Subcutaneous abdominal adipose tissue (tissue), 5 donors: Measurements from ENCODE around the gene ROR1.

ENCODE experiments used
- H3K27ac ChIP-seq: one replicate; pipeline ENCODE4 v1.7.0; 2013; ENCODE audit warnings: low read depth, mild to moderate bottlenecking, inconsistent platforms, low read length, moderate library complexity
- H3K27me3 ChIP-seq, 5 donors: one replicate each; pipeline ENCODE4 v1.7.0; 2013; ENCODE audit warnings: low read length in 5 of 5, inconsistent platforms in 1 of 5; ENCODE audit not compliant: control insufficient read depth in 5 of 5, insufficient read depth in 4 of 5
- H3K36me3 ChIP-seq, 5 donors: one replicate each; pipeline ENCODE4 v1.7.0; 2013; ENCODE audit warnings: low read length in 5 of 5; ENCODE audit not compliant: control insufficient read depth in 5 of 5, insufficient read depth in 5 of 5
- H3K4me1 ChIP-seq, 5 donors: one replicate each; pipeline ENCODE4 v1.7.0; 2013; ENCODE audit warnings: low read length in 5 of 5, mild to moderate bottlenecking in 3 of 5, moderate library complexity in 1 of 5; ENCODE audit not compliant: control insufficient read depth in 5 of 5, insufficient read depth in 5 of 5
- H3K4me3 ChIP-seq, 5 donors: one replicate each; pipeline ENCODE4 v1.7.0; 2013; ENCODE audit warnings: low read length in 5 of 5, low read depth in 1 of 5
- H3K9ac ChIP-seq, 5 donors: one replicate each; pipeline ENCODE4 v1.7.0; 2013; ENCODE audit warnings: low read length in 5 of 5, mild to moderate bottlenecking in 4 of 5, moderate library complexity in 3 of 5
- H3K9me3 ChIP-seq, 5 donors: one replicate each; pipeline ENCODE4 v1.7.0; 2013; ENCODE audit warnings: low read length in 5 of 5; ENCODE audit not compliant: control insufficient read depth in 5 of 5
- donor health status: healthy.
- donor health status: healthy.
- donor health status: healthy.
- donor health status: healthy.
- donor health status: healthy.

The ROR1 gene

DNA sequence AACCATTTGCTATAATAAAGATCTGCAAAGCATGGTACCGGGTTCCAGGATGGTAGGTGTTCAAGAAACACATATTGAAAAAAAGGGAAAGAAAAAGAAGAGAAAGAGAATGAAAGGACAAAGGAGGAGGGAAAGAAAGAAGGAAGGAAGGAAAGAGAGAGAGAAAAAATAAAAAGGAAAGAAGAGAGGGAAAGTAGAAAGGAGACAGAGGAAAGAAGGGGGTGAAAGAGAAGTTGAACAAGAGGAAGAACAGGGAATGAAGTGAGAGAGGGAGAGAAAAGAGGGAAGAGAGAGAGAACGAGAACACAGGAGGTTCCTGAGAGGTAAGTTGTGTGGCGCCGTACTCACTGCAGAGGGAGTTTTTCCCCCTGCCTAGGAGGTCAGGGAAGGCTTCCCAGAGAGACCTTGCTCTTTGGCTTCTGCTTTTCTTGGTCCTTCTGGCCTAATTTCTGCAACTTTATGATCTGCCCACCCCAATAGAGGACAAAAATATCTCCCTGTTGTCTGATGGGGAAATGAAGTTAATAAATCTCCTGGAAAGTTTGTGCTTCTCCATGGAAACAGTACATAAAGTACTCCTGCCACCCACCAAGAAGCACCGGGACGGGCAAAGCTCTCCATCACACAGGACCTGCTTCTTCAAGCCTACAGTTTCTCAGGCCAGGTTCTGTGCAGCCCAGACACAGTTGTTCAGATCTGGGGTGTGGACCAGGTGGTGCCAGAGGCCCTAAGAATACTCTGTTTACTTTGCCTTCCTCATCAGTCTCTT is 124.8 kb downstream of the ROR1 start:
- H3K9me3 ChIP-seq = no peaks in the 10 kb centered on the region
- peaks cover 0 to 6% (median 4%) of the 10 kb centered on the region in 5 donors for H3K4me1 ChIP-seq
- H3K9ac ChIP-seq = no peak overlapping the region
- H3K27ac ChIP-seq = no peak overlapping the region
- H3K36me3 ChIP-seq = no peaks in the 10 kb centered on the region
- H3K4me3 ChIP-seq = no peak overlapping the region
- H3K27me3 ChIP-seq = no peaks in the 10 kb centered on the region

DNA sequence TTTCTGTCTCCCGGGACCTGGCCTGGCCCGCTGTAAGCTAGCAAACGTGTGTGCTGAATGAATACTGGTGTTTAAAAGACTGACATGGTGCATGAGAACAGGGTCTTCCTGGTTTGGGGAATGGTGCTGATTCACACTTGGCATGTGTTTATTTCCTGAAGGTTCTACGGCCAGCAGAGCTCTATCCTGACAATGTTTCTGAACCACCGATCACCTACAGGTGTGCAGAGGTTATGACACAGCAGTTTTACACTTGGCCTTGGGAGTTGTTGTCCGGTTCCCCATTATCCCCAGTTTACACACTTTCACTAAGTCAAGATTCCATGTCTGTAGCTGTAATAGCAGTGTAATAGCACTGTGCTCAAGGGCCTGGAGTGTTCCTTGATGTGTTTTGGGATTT is 127.3 kb downstream of the ROR1 start:
- Histone ChIP-seq H3K9ac (no peak overlapping the region), H3K4me1 (peaks cover 0 to 5% (median 0%) of the 10 kb centered on the region in 5 donors), H3K4me3 (no peak overlapping the region), H3K36me3 (no peaks in the 10 kb centered on the region), H3K27ac (no peak overlapping the region), H3K27me3 (no peaks in the 10 kb centered on the region), H3K9me3 (no peaks in the 10 kb centered on the region)

DNA sequence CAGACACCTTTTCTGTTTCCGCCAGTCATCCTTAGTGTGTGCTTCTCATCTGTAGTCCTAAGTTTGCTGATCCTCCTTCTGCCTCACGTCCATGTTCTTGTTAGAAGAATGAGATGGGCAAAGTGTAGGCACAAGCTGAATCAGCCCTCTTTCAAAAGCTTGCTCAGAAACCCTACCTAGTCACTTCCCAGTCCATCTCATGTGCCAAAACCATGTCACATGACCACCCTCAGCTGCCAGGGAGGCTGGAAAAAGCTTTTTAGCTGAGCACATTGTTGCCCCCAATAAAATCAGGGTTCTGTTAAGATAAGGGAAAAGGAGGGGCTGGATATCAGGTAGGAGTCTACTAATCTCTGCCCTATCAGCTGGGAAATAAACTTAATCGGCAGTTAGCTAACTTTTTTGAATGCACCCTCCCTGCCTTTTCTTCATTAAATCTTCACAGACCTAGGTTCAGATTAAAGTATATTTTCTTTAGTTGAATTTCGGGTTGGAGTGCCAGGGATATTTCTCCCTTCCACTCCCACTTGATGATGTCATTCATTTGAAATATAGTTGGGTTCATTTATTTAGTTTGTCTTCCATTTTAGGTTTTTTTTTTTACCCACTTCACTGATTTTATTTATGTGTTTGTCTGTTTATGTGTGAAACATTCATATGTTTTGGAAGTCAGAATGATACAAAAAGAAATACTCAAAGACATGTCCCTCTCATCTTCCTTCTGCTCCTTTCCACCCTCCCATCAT is 129.2 kb downstream of the ROR1 start:
- H3K36me3 ChIP-seq = no peaks in the 10 kb centered on the region
- H3K9me3 ChIP-seq = no peaks in the 10 kb centered on the region
- H3K4me3 ChIP-seq = no peak overlapping the region
- H3K9ac ChIP-seq = no peak overlapping the region
- H3K27ac ChIP-seq = no peak overlapping the region
- H3K27me3 ChIP-seq = no peaks in the 10 kb centered on the region
- peaks cover 0 to 5% (median 3%) of the 10 kb centered on the region in 5 donors for H3K4me1 ChIP-seq

DNA sequence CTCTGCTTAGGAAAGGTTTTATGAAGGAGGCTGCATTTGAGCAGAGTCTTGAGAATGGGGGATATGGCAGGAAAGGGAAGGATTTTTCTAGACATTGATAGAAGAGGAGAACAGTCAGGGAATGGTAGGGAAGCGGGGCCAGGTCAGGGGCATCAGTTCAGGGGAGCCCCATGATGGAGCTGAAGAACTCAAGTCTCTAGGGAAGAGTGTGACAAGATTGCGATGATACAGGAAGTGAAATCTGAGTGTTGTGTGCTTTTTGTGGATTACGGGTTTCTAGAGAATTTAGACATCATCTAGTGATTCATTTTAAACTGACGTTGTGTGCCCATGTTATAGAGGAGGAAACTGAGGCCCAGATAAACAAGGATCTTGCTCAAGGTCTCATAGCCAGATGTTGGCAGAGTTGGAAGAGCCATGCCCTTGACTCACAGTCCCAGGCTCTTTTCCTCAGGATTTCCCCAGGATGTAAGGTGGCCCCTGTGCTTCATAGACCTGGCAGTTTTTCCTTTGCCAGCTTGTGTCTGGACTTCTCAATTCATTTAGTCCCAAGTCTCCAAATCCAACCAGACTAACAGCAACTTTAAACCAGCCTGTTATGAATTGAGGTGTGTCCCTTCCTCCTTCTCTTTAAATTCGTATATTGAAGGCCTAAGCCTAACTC is 130.3 kb downstream of the ROR1 start:
- Histone ChIP-seq H3K9me3 (no peaks in the 10 kb centered on the region), H3K4me3 (no peak overlapping the region), H3K27me3 (no peaks in the 10 kb centered on the region), H3K36me3 (no peaks in the 10 kb centered on the region), H3K9ac (no peak overlapping the region), H3K27ac (no peak overlapping the region), H3K4me1 (peaks cover 0 to 9% (median 5%) of the 10 kb centered on the region in 5 donors)

DNA sequence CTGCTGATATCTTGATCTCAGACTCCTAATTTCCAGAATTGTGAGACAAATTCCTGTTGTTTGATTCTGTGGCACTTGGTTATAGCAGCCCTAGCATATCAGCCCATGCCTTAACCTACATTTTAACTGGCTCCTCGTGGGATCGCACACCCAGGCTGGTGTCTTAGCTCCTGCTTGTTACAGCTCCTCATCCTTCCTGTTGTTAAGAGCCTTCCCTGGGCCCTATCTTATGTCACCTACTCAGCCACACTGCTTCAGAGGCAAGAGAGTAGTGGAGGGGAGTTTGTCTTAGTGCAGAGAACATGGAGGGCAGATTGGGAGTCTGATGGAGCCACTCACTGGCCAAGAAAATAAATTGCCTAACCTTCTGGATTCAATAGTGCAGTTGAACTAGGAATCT is 131.0 kb downstream of the ROR1 start:
- no peak overlapping the region for H3K4me3 ChIP-seq
- H3K9ac ChIP-seq = no peak overlapping the region
- H3K9me3 ChIP-seq = no peaks in the 10 kb centered on the region
- peaks cover 0 to 12% (median 5%) of the 10 kb centered on the region in 5 donors for H3K4me1 ChIP-seq
- H3K27ac ChIP-seq = no peak overlapping the region
- H3K36me3 ChIP-seq = no peaks in the 10 kb centered on the region
- H3K27me3 ChIP-seq = no peaks in the 10 kb centered on the region

DNA sequence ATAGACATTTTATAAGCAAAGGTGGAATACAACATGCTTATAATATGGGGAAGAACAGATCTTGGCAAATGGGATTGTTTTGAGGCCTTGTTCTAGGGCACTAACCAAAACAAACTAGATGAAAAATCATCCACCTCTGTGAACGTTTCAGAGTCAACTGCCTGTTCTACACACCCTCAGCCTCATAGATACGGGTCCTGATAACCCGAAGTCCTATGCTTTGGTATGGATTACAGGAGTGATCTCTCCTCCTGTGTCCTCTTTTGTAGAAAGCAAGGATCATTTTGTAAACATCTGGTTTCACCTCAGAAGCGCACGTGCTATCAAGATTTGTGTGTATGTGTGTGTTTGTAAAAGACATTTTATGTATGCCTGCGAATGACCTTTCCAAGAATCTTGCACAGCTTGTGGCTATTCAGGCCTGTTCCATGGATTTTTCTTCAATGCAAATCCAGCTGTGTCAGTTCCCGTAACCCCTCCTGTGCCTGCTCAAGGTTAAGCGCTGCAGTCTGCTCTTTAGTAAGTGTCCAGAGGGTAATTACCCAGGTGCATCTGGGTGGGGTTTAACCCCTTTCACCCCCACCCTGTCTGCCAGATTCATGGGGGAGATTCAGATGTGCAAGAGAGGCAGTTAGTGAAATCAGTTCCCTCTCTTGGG is 132.4 kb downstream of the ROR1 start:
- H3K9me3 ChIP-seq = no peaks in the 10 kb centered on the region
- H3K4me3 ChIP-seq = no peak overlapping the region
- no peak overlapping the region for H3K9ac ChIP-seq
- H3K27ac ChIP-seq = no peak overlapping the region
- no peaks in the 10 kb centered on the region for H3K36me3 ChIP-seq
- H3K4me1 ChIP-seq = peaks cover 0 to 13% (median 5%) of the 10 kb centered on the region in 5 donors
- H3K27me3 ChIP-seq = no peaks in the 10 kb centered on the region

DNA sequence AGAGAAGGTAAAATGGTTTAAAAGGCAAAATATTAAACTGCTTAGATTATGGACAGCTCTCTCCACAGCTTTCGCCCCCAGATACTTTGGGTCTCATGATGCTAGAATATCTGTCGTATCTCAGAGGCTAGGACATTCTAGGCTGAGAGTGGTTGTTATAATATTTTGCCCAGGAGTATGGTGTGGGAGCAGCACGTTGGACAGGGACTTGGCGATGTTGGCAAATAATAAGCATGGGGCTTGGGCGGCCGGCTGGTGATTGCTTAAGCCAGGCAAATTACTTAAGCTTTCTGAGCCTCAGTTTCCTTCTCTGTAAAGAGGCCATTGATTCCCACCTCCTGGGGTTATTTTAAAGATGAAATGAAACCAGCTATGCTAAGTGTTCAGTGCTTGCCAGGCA is 133.2 kb downstream of the ROR1 start:
- Histone ChIP-seq H3K36me3 (no peaks in the 10 kb centered on the region), H3K9me3 (no peaks in the 10 kb centered on the region), H3K27me3 (no peaks in the 10 kb centered on the region), H3K4me1 (peaks cover 0 to 13% (median 5%) of the 10 kb centered on the region in 5 donors), H3K27ac (no peak overlapping the region), H3K4me3 (no peak overlapping the region), H3K9ac (no peak overlapping the region)

DNA sequence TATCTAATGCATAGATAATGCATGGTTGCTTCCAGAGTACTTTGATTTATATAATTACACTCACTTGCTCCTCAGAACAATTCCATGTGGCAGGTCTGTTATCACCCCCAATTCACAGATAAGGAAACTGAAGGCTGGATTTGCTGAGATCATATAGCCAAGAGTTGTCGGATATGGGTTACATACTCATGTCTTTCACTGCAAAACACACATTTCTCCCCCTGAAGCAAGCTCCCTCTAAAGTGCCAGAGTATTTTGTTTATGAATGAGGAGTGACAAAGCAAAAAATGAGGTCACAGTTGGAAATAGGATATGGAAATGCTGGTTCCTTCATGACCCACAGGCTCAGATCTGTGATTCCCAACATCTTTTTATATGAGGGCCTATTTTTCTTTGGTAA is 134.2 kb downstream of the ROR1 start:
- Histone ChIP-seq H3K27ac (no peak overlapping the region), H3K4me1 (peaks cover 0 to 13% (median 2%) of the 10 kb centered on the region in 5 donors), H3K36me3 (no peaks in the 10 kb centered on the region), H3K4me3 (no peak overlapping the region), H3K9me3 (no peaks in the 10 kb centered on the region), H3K27me3 (no peaks in the 10 kb centered on the region), H3K9ac (no peak overlapping the region)

DNA sequence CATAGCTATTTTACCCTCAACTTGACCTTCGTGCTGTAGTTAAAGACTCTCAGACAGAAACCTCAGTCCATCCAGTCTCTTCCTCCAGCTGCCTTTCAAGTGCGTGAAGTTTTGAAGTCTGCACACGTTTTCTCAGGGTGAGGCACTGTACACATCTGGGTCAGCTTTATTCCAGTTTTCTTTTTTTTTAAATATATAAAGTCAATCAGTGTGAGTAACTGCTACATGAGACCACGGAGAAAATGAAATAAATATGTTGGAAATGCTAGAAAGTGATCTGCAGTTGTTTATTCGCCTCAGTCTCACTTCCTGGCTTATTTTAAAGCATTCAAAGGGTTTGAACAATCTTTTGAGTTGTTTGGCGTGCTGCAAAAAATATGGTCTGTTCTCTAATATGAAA is 135.7 kb downstream of the ROR1 start:
- no peaks in the 10 kb centered on the region for H3K27me3 ChIP-seq
- no peak overlapping the region for H3K27ac ChIP-seq
- no peak overlapping the region for H3K9ac ChIP-seq
- H3K36me3 ChIP-seq = no peaks in the 10 kb centered on the region
- H3K4me1 ChIP-seq = peaks cover 0 to 16% (median 2%) of the 10 kb centered on the region in 5 donors
- H3K4me3 ChIP-seq = no peak overlapping the region
- no peaks in the 10 kb centered on the region for H3K9me3 ChIP-seq
